OCI-M2 (cell line): ENCODE measurements around the gene SND1.

Experiments used
- DNase-seq: peaks from one replicate; lab custom pipeline; 2025; ENCODE audit not compliant: unreplicated experiment; lab: John Stamatoyannopoulos, UW

SND1 gene

DNA sequence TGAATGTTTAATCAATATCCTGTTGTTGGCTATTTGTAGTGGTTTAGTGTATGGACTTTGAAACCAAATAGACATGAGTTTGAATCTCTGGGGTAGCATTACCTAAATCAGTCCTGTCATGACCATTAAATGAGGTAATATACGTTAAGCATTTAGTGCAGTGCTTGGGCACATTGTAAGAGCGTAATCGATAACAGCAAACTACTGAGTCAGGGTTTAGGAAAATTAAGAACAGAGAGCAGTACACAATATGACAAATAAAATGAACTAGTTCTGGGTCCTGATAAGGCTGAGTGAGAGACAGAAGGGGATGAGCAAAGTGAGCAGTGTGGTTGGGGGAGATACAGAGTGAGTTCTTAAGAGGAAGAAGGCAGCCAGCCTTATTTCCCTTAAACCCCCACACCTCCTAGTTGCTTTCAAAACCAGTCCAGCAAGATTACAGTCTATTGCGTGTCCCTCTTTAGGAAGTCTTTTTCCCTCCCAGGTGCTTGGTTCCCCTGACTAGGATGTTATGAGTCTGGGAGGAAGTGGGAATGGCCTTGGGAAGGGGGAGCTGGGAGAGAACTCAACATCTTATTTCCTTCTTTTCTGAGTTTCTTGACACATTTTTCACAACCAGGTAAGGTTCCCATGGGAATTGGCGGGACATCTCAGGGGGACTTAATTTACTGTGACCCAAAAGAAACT, 171.0 kb downstream of the SND1 start:
- peak; percentile 90 for DNase-seq

DNA sequence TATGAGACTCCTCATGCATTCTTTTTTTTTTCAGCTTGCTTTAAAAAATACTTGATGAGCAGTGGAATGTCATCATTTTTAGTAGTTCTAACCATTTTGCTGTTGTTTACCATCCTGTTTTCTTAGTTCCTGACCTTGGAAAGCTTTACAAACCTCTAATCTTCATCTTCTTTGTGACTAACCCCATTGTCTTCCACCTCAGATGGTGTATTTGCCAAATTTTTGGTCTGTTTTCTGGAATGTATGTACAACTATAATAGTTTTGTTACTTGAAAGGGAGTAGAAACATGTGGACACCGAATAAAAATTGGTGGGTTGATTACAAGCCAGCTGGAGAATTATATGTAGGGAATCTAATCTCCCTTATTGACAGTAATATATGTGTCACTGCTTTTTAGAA, 172.7 kb downstream of the SND1 start:
- no peak for DNase-seq

DNA sequence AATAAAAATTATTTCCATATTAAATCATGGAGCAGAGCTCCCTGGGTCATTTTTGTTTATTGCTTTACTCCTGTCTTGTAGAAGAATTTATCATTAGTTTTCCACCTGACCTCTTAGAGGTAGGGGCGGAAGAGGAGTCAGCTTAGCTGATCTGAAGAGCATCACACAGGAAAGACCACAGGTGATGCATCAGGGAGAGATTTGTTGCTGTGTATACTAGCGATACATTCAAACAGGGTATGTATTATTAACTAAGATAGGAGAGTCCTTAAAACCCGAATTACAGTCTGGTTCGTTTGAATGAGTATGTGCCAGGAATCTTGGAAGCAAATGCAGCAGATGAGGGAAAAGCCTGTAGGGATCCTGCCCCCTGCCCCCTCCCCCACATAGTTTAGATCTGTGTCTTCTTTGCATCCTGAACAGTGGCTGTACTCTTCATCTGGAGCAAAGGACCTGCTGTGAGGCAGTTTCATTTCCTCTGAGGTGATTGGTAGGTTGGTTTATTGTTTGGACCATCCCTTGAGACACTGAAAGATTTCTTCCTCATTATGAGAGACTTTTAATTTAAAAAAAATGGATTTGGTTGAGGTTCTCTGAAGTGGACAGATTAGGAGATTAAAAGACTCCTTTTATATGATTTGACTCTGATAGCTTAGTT, 177.0 kb downstream of the SND1 start:
- no peak for DNase-seq

DNA sequence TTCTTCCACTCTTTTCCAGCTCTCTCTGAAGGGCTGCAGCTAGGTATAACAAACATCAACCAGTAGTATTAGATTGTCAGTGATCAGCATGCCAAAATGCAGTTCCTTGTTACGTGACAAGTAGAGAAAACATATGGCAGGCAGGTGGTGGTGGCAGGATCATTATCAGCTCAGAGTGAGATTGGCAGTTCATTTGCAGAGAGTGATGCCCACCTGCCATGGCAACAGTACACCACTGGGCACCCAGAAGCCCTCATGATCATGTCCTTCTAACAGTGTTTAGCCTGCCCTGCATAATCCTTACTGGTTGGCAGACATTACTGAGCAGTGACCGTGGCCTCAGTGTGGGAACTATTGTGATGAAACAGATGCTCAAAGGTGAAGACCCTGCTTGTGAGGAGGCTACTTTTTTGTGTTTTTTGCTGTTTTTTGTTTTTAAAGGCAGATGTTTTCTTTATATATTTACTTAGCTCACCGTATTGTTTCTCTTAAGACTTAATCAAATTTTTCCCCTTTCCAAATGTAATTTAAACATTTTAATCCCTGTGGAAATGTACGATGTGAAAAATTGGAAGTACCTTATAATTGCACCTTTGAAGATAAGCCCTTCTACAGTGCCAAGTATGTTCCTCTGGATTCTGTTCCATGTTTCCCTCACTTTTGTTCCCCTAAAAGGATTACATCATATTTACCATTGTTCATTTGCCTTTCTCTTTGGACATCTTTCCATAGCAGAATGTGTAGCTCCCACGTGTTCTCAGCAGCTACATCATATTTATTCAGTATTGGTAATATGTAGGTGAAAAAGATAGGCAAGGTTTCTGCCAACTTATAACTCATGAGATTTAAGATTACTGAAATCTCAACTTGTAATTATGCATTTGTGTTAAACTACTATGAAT, 179.6 kb downstream of the SND1 start:
- DNase-seq: no peak

DNA sequence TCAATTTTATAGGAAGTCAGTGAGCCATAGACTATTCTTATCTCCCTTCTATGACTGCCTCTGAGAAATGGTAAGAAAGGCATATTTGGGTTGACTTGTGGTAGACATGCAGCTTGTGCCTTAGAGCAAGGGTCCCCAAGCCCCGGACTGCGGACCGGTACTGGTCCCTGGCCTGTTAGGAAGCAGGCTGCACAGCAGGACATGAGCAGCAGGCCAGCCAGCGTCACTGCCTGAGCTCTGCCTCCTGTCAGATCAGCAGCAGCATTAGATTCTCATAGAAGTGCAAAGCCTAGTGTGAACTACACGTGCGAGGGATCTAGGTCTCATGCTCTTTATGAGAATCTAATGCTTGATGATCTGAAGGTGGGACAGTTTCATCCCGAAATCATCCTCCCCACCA, 180.6 kb downstream of the SND1 start:
- no peak for DNase-seq

DNA sequence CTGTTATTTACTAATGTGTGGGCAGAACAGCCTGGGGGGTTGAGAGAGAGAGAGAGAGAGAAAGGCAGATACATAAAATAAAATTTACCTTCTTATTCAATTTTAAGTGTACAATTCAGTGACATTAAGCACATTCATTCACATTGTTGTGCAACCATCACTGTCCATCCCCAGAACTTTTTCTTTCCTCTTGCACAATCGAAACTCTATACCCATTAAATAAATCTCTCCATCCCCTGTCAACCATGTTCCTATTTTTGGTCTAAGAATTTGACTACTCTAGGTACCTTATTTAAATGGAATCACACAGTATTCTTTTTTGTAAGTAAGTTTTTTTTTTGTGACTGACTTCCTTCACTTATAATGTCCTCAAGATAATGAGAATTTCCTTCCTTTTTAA, 181.6 kb downstream of the SND1 start:
- DNase-seq: no peak

DNA sequence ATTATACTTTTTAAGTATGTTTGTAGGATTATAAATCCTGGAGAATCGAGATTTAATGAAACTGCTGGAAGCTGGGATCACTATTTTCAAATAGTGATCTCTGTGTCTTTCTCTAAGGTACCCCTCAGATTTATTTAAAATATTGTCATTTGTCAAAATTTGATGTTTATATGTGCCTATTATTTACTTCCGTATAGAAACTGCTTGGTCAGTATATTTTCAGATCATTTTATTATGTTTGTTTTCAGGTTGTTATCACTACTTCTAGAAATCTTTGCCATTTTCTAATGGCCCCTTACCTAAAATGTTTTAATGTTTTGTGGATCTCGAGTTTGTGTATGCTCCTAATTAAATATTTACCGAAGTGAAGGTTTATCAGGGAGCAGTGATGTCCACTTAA, 183.7 kb downstream of the SND1 start:
- DNase-seq: no peak

DNA sequence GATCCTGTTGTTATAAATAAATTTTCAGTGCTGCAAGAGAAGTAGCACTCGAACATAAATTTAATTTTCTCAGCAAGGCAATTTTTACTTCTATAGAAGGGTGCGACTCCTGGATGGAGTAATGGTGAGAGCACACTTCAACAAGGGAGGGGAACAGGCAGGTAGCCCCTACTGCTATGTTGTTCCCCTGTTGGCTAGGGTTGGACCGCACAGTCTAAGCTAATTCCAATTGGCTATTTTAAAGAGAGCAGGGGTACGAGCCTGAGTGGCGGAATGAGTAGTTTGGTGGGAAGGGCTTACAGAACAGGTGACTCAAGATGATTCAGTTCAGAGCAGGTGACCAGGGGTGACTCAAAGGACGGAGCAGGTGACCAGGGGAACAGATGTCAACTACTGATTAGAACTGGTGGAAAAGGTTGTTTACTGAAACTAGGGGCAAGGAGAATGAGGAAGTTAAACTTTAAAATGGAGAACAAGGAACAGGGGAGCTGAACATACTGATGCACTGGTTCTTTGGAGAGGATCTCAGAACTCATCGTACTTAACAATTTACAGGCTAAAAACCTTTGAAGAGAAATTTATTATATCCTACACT, 185.9 kb downstream of the SND1 start:
- peak; percentile 64 for DNase-seq

DNA sequence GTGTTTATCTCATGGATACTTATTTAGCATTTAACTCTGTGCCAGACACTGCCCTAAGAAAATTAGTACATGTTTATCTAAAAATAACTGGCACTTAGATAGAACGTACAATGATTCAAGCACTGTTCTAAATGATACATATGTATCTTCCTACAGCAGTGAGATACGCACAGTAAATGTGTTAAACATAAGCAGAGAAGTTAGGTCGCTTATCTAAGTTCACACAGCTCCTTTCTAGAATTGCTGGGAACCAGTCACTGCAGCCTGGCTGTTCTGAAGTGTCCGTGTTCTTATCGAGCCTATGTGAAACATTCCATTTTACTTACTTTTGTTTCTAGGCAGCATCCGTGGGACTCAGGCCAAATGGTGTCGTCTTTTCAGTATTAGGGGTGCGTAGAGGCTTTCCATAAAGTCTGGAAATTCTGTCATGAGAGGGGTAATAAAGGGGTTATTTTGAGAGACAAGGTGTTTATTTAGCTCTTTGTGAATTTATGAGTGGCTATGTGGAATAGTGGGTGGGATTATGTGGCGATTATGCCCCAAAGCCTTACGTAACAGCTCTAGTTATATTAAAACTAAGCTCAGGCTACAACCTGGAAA, 186.9 kb downstream of the SND1 start:
- DNase-seq: peak; percentile 93

DNA sequence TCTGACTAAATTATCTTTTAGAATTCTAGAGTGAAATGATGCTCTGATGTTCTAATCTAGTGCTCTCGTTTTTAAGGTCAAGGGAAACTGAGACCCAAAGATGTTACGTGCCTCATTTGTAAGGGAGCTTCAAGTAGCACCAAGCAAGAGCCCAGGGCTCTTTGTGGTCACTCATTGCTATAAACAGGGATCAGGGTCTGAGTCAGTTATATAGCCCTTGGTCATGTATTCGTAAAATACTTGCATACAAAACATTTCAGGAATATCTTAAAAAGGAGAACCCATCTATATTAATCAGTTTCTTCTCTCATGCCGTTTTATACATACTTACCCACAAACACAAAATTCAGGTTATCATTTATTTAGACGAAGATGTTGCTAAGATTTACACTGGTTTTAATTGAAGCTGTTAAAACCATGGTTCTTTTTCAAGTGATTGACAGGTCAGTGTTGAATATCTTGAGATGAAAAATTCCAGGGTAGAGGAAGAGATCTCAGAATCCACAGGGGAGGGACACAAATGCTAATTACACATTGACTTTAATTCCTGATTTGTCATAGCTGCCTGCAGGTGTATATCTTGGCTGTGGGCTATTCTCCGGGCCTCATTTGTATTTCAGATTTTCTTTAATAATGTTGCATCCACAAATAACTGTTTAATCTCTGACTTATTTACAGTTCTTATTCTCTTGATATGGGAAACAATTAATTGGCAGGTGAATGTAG, 188.4 kb downstream of the SND1 start:
- no peak for DNase-seq

DNA sequence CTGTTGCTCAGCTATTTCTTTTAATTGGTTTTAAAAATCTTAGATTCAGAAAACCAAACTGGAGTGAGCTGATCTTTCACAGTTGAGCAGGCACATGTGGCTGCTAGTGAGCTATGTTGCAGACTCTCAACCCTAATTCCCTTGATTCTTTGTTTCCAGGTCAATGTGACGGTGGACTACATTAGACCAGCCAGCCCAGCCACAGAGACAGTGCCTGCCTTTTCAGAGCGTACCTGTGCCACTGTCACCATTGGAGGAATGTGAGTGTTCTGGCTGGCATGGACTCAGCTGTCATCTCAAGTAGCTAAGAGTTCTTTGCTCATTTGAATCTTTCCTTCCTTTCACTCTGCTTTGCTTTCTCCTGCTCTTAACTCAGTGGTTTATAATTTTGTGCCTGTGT, 192.2 kb downstream of the SND1 start:
- DNase-seq: no peak

DNA sequence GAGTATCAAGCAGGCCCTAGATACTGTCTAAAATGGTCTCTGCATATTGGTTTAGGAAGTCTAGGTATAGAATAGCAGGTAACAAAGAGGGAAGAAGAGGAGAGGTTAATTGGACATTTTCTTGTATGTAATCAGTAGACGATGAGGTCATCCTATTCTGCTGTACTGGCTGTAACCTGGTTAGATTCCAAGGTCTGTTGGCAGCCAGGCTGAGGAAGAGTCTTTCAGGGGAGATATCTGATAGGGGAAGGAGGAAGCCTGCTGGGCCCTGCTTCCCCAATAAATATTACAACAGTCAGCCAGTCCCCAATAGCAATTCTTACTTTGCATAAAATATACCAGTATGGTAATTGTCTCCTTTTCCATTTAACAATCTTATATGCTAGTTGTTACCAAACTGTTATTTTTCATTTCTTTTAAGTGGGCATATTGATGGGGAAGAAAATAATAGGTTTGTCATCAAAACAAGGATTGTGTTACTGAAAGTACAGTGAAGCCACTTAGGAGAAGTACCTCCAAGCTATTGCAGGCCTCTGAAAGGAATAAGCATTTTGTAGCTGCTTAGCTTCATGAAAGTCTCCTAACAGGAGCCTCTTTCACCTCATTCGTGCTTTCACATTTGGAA, 192.8 kb downstream of the SND1 start:
- DNase-seq: no peak

DNA sequence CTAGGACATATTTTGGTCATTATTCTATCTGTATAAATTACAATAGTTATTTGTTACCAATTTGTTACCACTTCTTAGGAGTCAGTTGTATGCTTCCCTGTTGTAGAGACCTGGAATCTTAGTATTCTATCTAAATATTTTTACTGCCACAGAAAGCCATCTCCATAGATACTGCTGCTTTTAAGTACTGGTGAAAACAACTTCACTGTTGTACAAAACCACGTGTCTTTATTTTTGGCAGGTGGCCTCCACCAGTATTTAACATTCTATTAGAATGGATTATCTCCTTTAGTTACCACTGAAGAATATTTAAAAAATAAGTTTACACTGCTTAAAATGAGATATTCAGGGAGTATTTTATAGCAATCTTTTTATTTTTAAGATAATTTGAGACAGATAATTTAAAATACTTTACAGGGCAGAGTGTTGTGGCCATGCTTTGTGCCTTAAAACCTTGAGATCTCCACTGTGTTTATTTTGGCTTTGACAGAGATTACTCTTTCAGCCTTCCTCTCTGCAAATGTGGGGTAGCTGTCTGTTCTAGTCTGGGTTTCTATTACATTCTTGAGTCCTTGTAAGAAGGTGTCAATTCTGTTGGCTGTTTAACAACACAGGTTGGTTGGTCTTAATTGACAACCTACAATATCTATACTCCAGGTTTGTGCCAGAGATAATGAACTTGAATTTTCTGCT, 193.7 kb downstream of the SND1 start:
- DNase-seq: no peak

DNA sequence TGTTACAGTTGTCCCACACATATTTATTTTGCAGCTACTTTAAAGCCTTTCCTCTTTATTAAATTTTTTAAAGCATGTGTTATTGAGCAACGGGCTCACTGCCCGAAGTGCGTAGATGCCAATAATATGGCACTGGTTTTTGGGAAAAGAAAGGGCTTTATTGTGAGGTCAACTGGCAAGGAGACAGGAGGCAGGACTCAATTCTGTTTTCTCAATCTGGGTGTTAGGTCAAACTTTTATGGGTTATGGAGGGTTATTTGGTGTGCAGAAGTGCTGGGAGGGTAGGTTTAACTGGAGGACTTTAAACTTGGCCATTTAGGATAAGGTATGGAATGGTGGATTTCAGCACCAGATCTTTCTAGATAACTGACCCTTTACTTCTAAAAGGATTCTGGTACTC, 195.6 kb downstream of the SND1 start:
- DNase-seq: no peak

DNA sequence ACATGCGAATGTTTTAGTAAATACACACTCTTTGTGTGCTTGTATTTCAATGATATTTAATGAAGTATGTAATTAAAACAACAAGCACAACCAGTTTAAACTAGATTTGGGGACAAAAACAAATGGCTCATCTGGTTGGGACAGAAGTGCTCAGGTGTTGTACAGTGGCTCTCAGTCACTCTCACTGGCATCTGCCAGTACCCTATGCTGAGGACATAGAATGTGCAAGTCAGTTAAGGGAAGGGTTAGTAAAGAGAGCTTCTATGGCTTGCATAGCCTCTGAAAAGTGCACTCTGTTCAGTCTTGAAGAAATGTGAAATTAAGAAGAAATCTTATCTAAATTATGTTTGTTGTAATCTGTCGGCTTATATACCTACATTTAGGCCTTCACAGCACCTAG, 196.2 kb downstream of the SND1 start:
- no peak for DNase-seq

DNA sequence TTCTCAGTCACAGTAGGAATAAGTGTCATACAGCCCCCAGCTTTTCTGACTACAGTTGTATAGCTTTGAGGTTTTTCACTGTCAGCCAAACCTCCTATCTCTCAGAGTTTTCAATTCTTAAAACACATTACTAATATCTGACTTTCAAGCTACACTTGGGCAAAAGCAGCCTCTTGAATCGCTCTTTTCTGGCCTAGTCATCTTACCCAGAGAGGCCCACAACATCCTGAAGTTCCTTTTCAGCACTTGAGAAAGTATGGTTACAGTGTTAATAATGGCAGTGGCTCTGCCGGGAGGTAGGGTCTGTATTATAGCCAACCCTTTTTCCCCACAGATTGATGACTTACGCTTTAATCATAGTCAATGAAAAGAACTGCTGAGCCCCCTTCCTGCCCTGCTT, 198.2 kb downstream of the SND1 start:
- DNase-seq: no peak

DNA sequence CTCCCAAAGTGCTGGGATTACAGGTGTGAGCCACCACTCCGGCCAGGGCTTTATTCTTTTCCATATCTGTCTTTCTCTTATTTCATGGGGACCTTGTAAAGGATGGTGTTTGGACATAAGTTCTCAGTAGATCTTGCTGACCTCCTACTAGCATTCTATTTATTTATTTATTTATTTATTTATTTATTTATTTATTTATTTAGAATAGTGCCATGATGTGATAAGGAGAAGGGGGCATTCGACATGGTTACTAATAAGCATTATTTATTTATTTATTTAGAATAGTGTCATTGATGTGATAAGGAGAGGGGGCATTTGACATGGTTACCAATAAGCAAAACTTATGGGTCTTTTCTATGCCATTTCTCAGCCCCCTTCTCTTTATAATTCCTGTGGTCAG, 202.4 kb downstream of the SND1 start:
- DNase-seq: no peak

DNA sequence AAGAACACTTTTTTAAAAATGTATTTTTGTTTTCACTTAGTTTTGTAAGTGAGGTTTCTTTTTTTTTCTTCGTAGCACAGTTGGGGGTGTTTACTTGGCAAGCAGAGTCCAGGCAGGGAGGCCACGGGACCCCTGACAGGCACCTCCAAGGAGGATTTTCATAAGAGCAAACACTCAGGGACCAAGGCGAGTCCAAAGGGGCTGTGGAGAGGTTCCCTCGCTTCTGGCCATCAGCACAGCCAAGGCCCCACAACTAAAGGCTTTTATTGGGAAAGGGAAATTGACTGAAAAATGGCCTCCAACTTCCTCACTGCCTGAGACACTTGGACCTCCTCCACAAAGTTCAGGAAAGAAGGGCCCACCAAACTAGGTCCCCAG, 205.5 kb downstream of the SND1 start:
- no peak for DNase-seq

DNA sequence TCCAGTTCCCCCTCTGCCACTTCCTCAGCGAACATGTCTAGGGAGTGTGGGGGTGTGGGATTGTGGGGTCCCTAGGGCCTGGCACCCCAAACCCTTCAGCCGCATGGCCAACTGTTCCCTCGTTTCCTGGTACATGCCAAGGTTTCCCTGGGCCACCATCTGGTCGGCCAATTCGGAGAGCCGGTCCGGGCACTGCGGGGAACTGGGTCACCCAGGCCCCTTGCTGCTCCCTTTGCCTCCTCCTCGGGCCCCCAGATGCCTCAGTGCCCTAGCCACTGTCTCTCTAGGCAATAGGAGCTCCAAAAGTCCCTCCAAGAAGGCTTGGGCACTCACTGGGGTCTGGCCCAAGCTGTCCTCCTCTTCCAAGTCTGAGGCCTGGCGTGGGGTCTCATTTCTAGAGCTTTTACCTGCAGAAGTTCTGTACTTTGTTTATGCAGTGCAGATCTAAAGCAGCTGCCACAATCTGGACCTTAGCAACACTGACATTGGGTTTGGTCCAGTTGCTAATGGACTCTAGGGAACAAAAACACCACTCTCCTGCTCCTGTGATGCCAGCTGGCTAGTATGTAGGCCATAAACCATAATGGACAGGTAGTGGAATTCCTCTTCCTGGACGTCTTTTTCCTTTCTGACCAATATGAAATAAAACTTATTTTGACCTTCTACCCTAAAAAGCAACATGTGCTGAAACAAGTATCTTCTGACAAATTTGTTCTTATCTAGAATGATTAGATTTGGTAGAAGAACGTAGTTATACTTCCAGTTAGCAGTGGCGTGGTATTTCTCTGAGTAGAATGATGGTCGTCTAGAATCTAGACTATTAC, 206.3 kb downstream of the SND1 start:
- no peak for DNase-seq
